Lung microvascular endothelial cell (primary cell): Measurements from ENCODE around the gene CKAP4. TPM values are rescaled to one million over a fixed set of nuclear protein-coding genes. Genes with fewer than 3 reads are reported as not detected.

ENCODE experiments used
- DNase-seq, 2 donors: peaks; one replicate each; pipeline versions ENCODE4 v3.0.0 to v3.0.0-alpha.2; 2010; ENCODE audit warnings: low read depth in 2 of 2
- total RNA-seq: library from RNA; depleted of rRNA; stranded (reverse); fragments of >200 nt; gene quantifications from 2 replicates; pipeline ENCODE4 v1.2.1, GENCODE V29; 2014

The CKAP4 gene
- total RNA-seq, 1 donor from 2014 or later, result 35.9 TPM

GRCh38 chr12:106275458-106275857 lies 27.6 kb upstream of the CKAP4 start:
- no peak for DNase-seq

- peak in 1 of 2 donors; percentile 92 for DNase-seq
Observed at GRCh38 chr12:106274575-106275121, 26.8 kb upstream of the CKAP4 start.

- DNase-seq, result no peak
Observed at GRCh38 chr12:106274012-106274411, 26.2 kb upstream of the CKAP4 start.

GRCh38 chr12:106273491-106273890 lies 25.7 kb upstream of the CKAP4 start:
- no peak for DNase-seq

GRCh38 chr12:106271575-106272505 lies 24.0 kb upstream of the CKAP4 start:
- no peak for DNase-seq

- no peak for DNase-seq
Observed at GRCh38 chr12:106269150-106269771, 21.4 kb upstream of the CKAP4 start.

GRCh38 chr12:106267535-106267934 lies 19.7 kb upstream of the CKAP4 start:
- DNase-seq, result no peak

GRCh38 chr12:106265116-106265515 lies 17.3 kb upstream of the CKAP4 start:
- DNase-seq, result no peak

- no peak for DNase-seq
Observed at GRCh38 chr12:106258935-106259334, 11.1 kb upstream of the CKAP4 start.

GRCh38 chr12:106258226-106258625 lies 10.4 kb upstream of the CKAP4 start:
- no peak for DNase-seq

GRCh38 chr12:106256524-106256923 lies 8.7 kb upstream of the CKAP4 start:
- DNase-seq, result no peak

GRCh38 chr12:106255952-106256351 lies 8.1 kb upstream of the CKAP4 start:
- DNase-seq, result no peak

GRCh38 chr12:106255493-106255892 lies 7.7 kb upstream of the CKAP4 start:
- no peak for DNase-seq

- no peak for DNase-seq
Observed at GRCh38 chr12:106254724-106255123, 6.9 kb upstream of the CKAP4 start.

- no peak for DNase-seq
Observed at GRCh38 chr12:106251631-106252455, 4.0 kb upstream of the CKAP4 start.

GRCh38 chr12:106249411-106250135 lies 1.8 kb upstream of the CKAP4 start:
- DNase-seq, result no peak

- DNase-seq, result peak in 1 of 2 donors; percentile 87
Observed at GRCh38 chr12:106248846-106249371, 1.1 kb upstream of the CKAP4 start.

- peak; percentile 47 to 74 for DNase-seq
Observed at GRCh38 chr12:106248312-106248845, 559 bp upstream of the CKAP4 start.

GRCh38 chr12:106246891-106247673 lies 738 bp downstream of the CKAP4 start:
- DNase-seq, result peak; percentile 70 to 84

GRCh38 chr12:106245767-106246166 lies 2.1 kb downstream of the CKAP4 start:
- peak; percentile 30 to 87 for DNase-seq
